ENCODE measurements around the gene KLK6.

GRCh38 chr19:50924586-50924985 is 44.8 kb downstream of the KLK6 start:
- TF ChIP-seq CTCF (IDR thresholded peaks at IDR 0.05) (no peak), POLR2A (IDR thresholded peaks at IDR 0.05) (no peak)
